ENCODE measurements around the gene ZNF419. TPM values are rescaled to one million over a fixed set of nuclear protein-coding genes. Genes with fewer than 3 reads are reported as not detected.

ZNF419 gene
- total RNA-seq, 1 donor: 18.6 TPM

GRCh38 chr19:57527136-57527881 is 39.8 kb downstream of the ZNF419 start, which contains the start of gene ZNF549:
ZNF549 (plus strand) TSS chr19:57527356; CDS start chr19:57527574, 218 bp downstream.
- peak; percentile 65 to 94 (median 93) for DNase-seq (ENCODE audit: low read depth in 2 of 3, low spot score in 2 of 3)

GRCh38 chr19:57537953-57538547 is 50.5 kb downstream of the ZNF419 start:
- DNase-seq (ENCODE audit: low read depth in 2 of 3, low spot score in 2 of 3): peak in 1 of 3 donors; percentile 16

Small RNA genes lying within 50 kb of the gene (small RNA-seq; reads per million reads assigned to genes)
- not detected for gene VN1R107P

Other genes starting within 250 kb of the ZNF419 start
- 16.7 TPM for gene ZNF805, start 247.1 kb upstream of the ZNF419 start, total RNA-seq
- 67.6 TPM for gene ZNF460, start 207.3 kb upstream of the ZNF419 start, total RNA-seq
- gene ZNF543, start 167.3 kb upstream of the ZNF419 start, total RNA-seq: 11.8 TPM
- gene ZNF304, start 136.5 kb upstream of the ZNF419 start, total RNA-seq: 7.0 TPM
- gene TRAPPC2B, start 124.2 kb upstream of the ZNF419 start, total RNA-seq: 21.0 TPM
- gene ZNF547, start 124.2 kb upstream of the ZNF419 start, total RNA-seq: 1.6 TPM
- 40.7 TPM for gene ZNF548, start 97.9 kb upstream of the ZNF419 start, total RNA-seq
- 17.2 TPM for gene ZNF17, start 76.6 kb upstream of the ZNF419 start, total RNA-seq
- 10.8 TPM for gene ZNF749, start 52.4 kb upstream of the ZNF419 start, total RNA-seq
- 1.3 TPM for gene VN1R1, start 30.6 kb upstream of the ZNF419 start, total RNA-seq
- 29.9 TPM for gene ZNF772, start 10.2 kb upstream of the ZNF419 start, total RNA-seq
- 21.5 TPM for gene ZNF773, start 12.2 kb downstream of the ZNF419 start, total RNA-seq
- 5.4 TPM for gene ZNF549, start 39.6 kb downstream of the ZNF419 start, total RNA-seq
- gene ZNF550, start 72.1 kb downstream of the ZNF419 start, total RNA-seq: 14.3 TPM
- 4.6 TPM for gene ZNF416, start 91.2 kb downstream of the ZNF419 start, total RNA-seq
- 24.2 TPM for gene ZIK1, start 96.4 kb downstream of the ZNF419 start, total RNA-seq
- 5.1 TPM for gene ZNF530, start 112.1 kb downstream of the ZNF419 start, total RNA-seq
- 48.2 TPM for gene ZNF134, start 126.5 kb downstream of the ZNF419 start, total RNA-seq
- 14.5 TPM for gene ZNF211, start 145.4 kb downstream of the ZNF419 start, total RNA-seq
- gene ZSCAN4, start 181.2 kb downstream of the ZNF419 start, total RNA-seq: not detected
- 22.6 TPM for gene ZNF551, start 194.2 kb downstream of the ZNF419 start, total RNA-seq
- 15.1 TPM for gene ZNF154, start 221.5 kb downstream of the ZNF419 start, total RNA-seq
- gene ZNF671, start 239.9 kb downstream of the ZNF419 start, total RNA-seq: 19.7 TPM

Data from hematopoietic multipotent progenitor cell (in vitro differentiated cells).